ENCODE results near the gene LY6G6C.

DNA sequence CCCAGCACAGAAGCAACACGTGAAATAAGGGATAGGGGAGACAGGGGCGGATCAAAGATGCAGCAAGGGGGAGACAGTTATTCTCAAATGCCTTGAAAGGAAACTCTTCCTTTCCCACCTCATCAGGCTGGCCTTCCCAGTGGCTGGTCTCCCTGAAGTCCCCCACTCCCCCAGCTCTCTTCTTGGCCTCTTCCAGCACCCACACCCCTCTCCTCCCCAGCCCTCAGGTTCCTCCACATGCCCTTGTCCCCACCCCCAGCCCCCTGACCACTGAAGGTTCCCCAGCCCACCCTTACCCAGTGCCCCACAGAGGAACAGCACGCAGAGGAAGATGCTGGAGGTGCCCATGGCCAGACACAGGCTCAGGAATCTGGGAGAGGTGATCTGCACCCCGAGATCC lies 8.1 kb downstream of the LY6G6C start:
- TF ChIP-seq, protein P1, sequence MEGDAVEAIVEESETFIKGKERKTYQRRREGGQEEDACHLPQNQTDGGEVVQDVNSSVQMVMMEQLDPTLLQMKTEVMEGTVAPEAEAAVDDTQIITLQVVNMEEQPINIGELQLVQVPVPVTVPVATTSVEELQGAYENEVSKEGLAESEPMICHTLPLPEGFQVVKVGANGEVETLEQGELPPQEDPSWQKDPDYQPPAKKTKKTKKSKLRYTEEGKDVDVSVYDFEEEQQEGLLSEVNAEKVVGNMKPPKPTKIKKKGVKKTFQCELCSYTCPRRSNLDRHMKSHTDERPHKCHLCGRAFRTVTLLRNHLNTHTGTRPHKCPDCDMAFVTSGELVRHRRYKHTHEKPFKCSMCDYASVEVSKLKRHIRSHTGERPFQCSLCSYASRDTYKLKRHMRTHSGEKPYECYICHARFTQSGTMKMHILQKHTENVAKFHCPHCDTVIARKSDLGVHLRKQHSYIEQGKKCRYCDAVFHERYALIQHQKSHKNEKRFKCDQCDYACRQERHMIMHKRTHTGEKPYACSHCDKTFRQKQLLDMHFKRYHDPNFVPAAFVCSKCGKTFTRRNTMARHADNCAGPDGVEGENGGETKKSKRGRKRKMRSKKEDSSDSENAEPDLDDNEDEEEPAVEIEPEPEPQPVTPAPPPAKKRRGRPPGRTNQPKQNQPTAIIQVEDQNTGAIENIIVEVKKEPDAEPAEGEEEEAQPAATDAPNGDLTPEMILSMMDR (IDR thresholded peaks at IDR 0.05; ENCODE audit: insufficient read depth, low read depth, low read length) = no peak
- TF ChIP-seq EZH2 (IDR thresholded peaks at IDR 0.05; ENCODE audit: insufficient read depth, low read length) = no peak

Measured in astrocyte (in vitro differentiated cells and primary cell).